NCI-H748 (cell line): ENCODE results near the gene ADSS1.
A peak's percentile ranks its signal among the peaks of the same experiment; 100 is the strongest.
"Not testable (repeated sequence)": the region's sequence is repeated elsewhere in the genome, so short reads cannot be mapped to it uniquely, and the experiment has no call there.

Experiments used
- DNase-seq: peaks from one replicate; lab custom pipeline; 2025; ENCODE audit not compliant: unreplicated experiment; lab: John Stamatoyannopoulos, UW

The ADSS1 gene

GRCh38 chr14:104715871-104716270 lies 8.2 kb upstream of the ADSS1 start:
- DNase-seq, result no peak

GRCh38 chr14:104717137-104717536 lies 6.9 kb upstream of the ADSS1 start:
- no peak for DNase-seq

GRCh38 chr14:104717646-104718045 lies 6.4 kb upstream of the ADSS1 start:
- DNase-seq, result no peak

GRCh38 chr14:104718147-104718546 lies 5.9 kb upstream of the ADSS1 start:
- no peak for DNase-seq

- DNase-seq, result no peak
Measured at GRCh38 chr14:104718871-104719270, 5.2 kb upstream of the ADSS1 start.

- DNase-seq, result no peak
Measured at GRCh38 chr14:104719343-104719742, 4.7 kb upstream of the ADSS1 start.

GRCh38 chr14:104721505-104722431 lies 2.3 kb upstream of the ADSS1 start:
- no peak for DNase-seq

GRCh38 chr14:104722938-104723650 lies 935 bp upstream of the ADSS1 start:
- no peak for DNase-seq

- no peak for DNase-seq
Measured at GRCh38 chr14:104724407-104724980, 465 bp downstream of the ADSS1 start.

GRCh38 chr14:104724981-104725771 lies 1.1 kb downstream of the ADSS1 start:
- peak; percentile 38 for DNase-seq

GRCh38 chr14:104725772-104726548 lies 1.9 kb downstream of the ADSS1 start:
- no peak for DNase-seq

GRCh38 chr14:104726600-104727451 lies 2.8 kb downstream of the ADSS1 start:
- DNase-seq, result no peak

GRCh38 chr14:104728631-104729030 lies 4.6 kb downstream of the ADSS1 start:
- no peak for DNase-seq

GRCh38 chr14:104729176-104729834 lies 5.3 kb downstream of the ADSS1 start:
- not testable (repeated sequence) for DNase-seq

GRCh38 chr14:104729835-104730181 lies 5.8 kb downstream of the ADSS1 start:
- no peak for DNase-seq

GRCh38 chr14:104730487-104730886 lies 6.5 kb downstream of the ADSS1 start:
- DNase-seq, result no peak

GRCh38 chr14:104731320-104732294 lies 7.6 kb downstream of the ADSS1 start:
- DNase-seq, result peak; percentile 51

GRCh38 chr14:104732355-104732804 lies 8.4 kb downstream of the ADSS1 start:
- DNase-seq, result no peak
